Suppressor macrophage treated with lipopolysaccharide for 1 hour (primary cell): ENCODE results near the gene CTXN3.
A peak's percentile ranks its signal among the peaks of the same experiment; 100 is the strongest.

ENCODE experiments used
- DNase-seq, 3 donors: peaks; one replicate each; pipeline ENCODE4 v3.0.0-alpha.2; 2020 to 2022

The CTXN3 gene

DNA sequence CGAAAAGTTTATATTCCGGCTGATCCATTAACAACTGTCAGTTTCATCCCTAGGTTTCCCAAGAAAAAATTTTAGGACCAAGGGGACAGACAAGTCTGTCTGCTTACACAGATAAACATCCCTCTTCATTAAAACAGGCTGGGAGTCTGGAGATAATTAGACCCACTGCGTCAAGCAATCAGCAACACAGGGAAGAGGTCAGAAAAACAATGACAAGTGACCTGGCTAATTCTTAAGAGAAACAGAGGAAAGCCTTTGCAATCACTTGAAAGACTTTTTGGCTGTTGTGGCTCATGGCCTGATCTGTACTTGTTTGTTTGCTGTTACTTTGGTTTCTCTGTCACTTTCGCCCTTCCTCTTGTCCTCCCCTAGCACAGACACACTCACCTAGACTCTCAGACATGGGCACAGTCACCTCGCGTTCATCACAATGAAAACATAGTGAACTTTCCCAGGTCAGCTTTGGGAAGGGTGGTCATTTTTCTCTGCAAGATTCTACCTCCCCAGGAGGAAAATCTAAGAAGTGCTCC is 51.4 kb downstream of the CTXN3 start:
- no peak for DNase-seq

GRCh38 chr5:127702434-127702833 is 53.6 kb downstream of the CTXN3 start:
- no peak for DNase-seq

DNA sequence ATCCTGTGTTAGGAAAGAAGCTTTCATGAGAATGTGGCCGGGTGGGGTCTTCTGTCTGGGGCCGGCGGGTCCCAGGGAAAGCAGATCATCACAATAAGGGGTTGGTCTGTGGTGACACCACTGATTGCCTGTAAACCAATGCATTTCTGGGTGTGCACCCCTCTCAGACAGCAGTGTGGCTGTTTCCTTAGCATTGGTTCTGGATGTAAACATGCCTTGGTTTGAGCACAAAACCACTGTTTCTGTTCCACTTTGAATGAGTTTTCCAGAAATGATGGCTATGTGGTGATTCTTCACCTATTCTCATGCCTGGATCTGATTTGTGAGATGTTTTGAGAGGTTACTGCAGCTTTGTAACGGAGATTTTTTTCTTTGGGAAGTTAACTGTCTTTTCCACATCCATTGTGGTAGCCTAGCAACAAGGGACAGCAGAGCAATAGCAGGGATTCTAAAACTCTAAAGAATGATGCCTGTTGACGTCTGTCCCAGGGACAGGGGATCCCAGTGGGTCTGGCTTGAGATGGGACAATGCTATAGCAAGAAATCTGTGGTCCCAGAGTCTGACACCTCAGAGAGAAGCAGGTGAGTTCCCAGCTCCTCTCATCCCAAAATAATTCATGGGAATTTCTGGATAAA is 54.2 kb downstream of the CTXN3 start, which contains the start of gene CCDC192:
Gene CCDC192, plus strand, starts transcription at position 466 of the 636 bp plus-strand sequence. Its CDS starts 55 bp downstream, at position 521.
- no peak for DNase-seq

DNA sequence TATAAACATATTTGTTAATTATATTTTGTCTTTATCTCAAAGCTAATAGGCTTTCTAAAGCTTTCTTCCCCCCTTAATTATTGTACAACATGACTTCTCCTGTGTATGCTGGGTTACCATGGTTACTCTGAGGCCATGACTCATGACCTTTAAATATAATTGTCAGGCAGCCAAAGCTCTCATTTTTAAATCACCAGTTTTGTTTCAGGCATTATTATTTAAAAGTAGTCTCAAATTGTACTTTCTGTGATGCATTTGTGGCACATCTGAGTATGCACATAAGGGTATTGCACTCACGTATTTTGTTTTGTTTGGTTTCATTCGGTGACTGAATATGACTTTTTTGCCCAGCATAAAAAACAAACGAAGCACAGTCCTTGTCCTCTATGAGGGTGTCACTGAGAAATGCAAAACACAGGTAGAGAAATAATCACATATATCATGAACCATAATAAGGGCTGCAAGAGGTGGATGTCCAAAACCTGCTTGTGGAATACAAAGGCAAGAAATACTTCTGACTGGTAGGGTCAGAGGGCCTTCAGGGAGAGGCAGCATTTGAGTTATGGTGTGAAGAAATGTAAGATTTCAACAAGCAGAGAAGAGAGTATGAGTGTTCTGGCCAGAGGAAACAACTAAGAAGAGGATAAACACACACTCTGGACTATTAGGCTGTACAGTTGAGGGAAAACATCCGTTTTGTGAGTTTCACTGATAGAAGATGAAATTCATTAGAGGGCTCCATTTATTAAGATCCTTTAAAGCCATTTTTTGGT is 56.4 kb downstream of the CTXN3 start:
- peak; percentile 68 to 87 (median 85) for DNase-seq

- DNase-seq, result no peak
These were observed 57.8 kb downstream of the CTXN3 start for GRCh38 chr5:127706691-127707090.

GRCh38 chr5:127707209-127707608 is 58.3 kb downstream of the CTXN3 start:
- no peak for DNase-seq
